ENCODE data around the gene SERPINE2. TPM values are rescaled to one million over a fixed set of nuclear protein-coding genes. Genes with fewer than 3 reads are reported as not detected.

Gene SERPINE2
- polyA plus RNA-seq, 3 donors, result not detected

- Mint-ChIP-seq H3K4me3 (no peak overlapping the region), H3K36me3 (no peaks in the 10 kb centered on the region), H3K27ac (no peak overlapping the region), H3K27me3 (ENCODE audit: low read depth in 3 of 3) (no peaks in the 10 kb centered on the region), H3K4me1 (peaks cover 14% of the 10 kb centered on the region), H3K9me3 (peaks cover 0 to 5% (median 2%) of the 10 kb centered on the region in 7 donors)
- H3K4me3 ChIP-seq (replicated peaks in 1 of 3; ENCODE audit: low read depth in 2 of 3, low read length in 3 of 3), result no peak overlapping the region
- H3K9me3 ChIP-seq (replicated peaks in 1 of 2; ENCODE audit: control insufficient read depth in 1 of 2, insufficient read depth in 1 of 2, low read length in 2 of 2), result no peaks in the 10 kb centered on the region
- no peak overlapping the region for H2AFZ ChIP-seq (ENCODE audit: insufficient read depth, low read depth, low read length, poor library complexity, severe bottlenecking)
- no peaks in the 10 kb centered on the region for H3K36me3 ChIP-seq (replicated peaks in 1 of 2; ENCODE audit: control insufficient read depth in 1 of 2, insufficient read depth in 2 of 2, low read length in 2 of 2)
- H4K20me1 ChIP-seq (ENCODE audit: insufficient read depth, low read length), result no peaks in the 10 kb centered on the region
- WGBS (ENCODE audit: insufficient coverage), result 60% methylated on average over 1 of the region's 2 CpGs
- H3K4me2 ChIP-seq (replicated peaks; ENCODE audit: extremely low read depth, low read length, poor library complexity, severe bottlenecking), result no peak overlapping the region
- H3K9ac ChIP-seq (ENCODE audit: insufficient read depth, low read length, poor library complexity, severe bottlenecking), result no peak overlapping the region
- DNase-seq, result no peak
- no peak overlapping the region for H3K27ac ChIP-seq (ENCODE audit: low read depth in 1 of 2, low read length in 2 of 2)
- peaks cover 3 to 7% of the 10 kb centered on the region in 2 donors for H3K4me1 ChIP-seq (ENCODE audit: control insufficient read depth in 1 of 2, insufficient read depth in 2 of 2, low read length in 2 of 2)
- no peaks in the 10 kb centered on the region for H3K79me2 ChIP-seq (ENCODE audit: insufficient read depth, low read length)
- intact Hi-C loops (cut with micrococcal nuclease), result no loop called here
- H3K27me3 ChIP-seq (ENCODE audit: control insufficient read depth in 2 of 2, insufficient read depth in 2 of 2, low read length in 2 of 2), result no peaks in the 10 kb centered on the region
- TF ChIP-seq CTCF (IDR thresholded peaks at IDR 0.05), result no peak
Measured at GRCh38 chr2:224058048-224058775, 19.1 kb upstream of the SERPINE2 start.

GRCh38 chr2:224056889-224057288 is 17.8 kb upstream of the SERPINE2 start:
- Mint-ChIP-seq H3K9me3 (peaks cover 0 to 5% (median 2%) of the 10 kb centered on the region in 7 donors), H3K4me1 (peaks cover 14% of the 10 kb centered on the region), H3K4me3 (no peak overlapping the region), H3K27ac (no peak overlapping the region), H3K36me3 (no peaks in the 10 kb centered on the region), H3K27me3 (ENCODE audit: low read depth in 3 of 3) (peaks cover 0 to 1% (median 0%) of the 10 kb centered on the region in 3 donors)
- Histone ChIP-seq H3K4me1 (ENCODE audit: control insufficient read depth in 1 of 2, insufficient read depth in 2 of 2, low read length in 2 of 2) (peaks cover 3 to 7% of the 10 kb centered on the region in 2 donors), H3K9me3 (replicated peaks in 1 of 2; ENCODE audit: control insufficient read depth in 1 of 2, insufficient read depth in 1 of 2, low read length in 2 of 2) (no peaks in the 10 kb centered on the region), H3K36me3 (replicated peaks in 1 of 2; ENCODE audit: control insufficient read depth in 1 of 2, insufficient read depth in 2 of 2, low read length in 2 of 2) (no peaks in the 10 kb centered on the region), H3K9ac (ENCODE audit: insufficient read depth, low read length, poor library complexity, severe bottlenecking) (no peak overlapping the region), H3K27ac (ENCODE audit: low read depth in 1 of 2, low read length in 2 of 2) (no peak overlapping the region), H4K20me1 (ENCODE audit: insufficient read depth, low read length) (no peaks in the 10 kb centered on the region), H3K4me2 (replicated peaks; ENCODE audit: extremely low read depth, low read length, poor library complexity, severe bottlenecking) (no peak overlapping the region), H3K4me3 (replicated peaks in 1 of 3; ENCODE audit: low read depth in 2 of 3, low read length in 3 of 3) (no peak overlapping the region), H3K27me3 (ENCODE audit: control insufficient read depth in 2 of 2, insufficient read depth in 2 of 2, low read length in 2 of 2) (no peaks in the 10 kb centered on the region), H2AFZ (ENCODE audit: insufficient read depth, low read depth, low read length, poor library complexity, severe bottlenecking) (no peak overlapping the region), H3K79me2 (ENCODE audit: insufficient read depth, low read length) (no peaks in the 10 kb centered on the region)
- DNase-seq, result no peak
- no peak for TF ChIP-seq CTCF (IDR thresholded peaks at IDR 0.05)
- intact Hi-C loops (cut with micrococcal nuclease), result no loop called here
- WGBS (ENCODE audit: insufficient coverage), result 100% methylated on average over 1 of the region's 1 CpG

All from CD14-positive monocyte (primary cell).